Activated CD4-positive, CD25-positive, alpha-beta regulatory T cell treated with anti-CD3 and anti-CD28 coated beads, Interleukin-2, amount 50 U/mL, for 72 hours (primary cell): ENCODE measurements around the gene PHF12.
"Not testable (repeated sequence)": the region's sequence is repeated elsewhere in the genome, so short reads cannot be mapped to it uniquely, and the experiment has no call there.

ENCODE experiments used
- DNase-seq: peaks from one replicate; pipeline ENCODE4 v3.0.0; 2021

The PHF12 gene

DNA sequence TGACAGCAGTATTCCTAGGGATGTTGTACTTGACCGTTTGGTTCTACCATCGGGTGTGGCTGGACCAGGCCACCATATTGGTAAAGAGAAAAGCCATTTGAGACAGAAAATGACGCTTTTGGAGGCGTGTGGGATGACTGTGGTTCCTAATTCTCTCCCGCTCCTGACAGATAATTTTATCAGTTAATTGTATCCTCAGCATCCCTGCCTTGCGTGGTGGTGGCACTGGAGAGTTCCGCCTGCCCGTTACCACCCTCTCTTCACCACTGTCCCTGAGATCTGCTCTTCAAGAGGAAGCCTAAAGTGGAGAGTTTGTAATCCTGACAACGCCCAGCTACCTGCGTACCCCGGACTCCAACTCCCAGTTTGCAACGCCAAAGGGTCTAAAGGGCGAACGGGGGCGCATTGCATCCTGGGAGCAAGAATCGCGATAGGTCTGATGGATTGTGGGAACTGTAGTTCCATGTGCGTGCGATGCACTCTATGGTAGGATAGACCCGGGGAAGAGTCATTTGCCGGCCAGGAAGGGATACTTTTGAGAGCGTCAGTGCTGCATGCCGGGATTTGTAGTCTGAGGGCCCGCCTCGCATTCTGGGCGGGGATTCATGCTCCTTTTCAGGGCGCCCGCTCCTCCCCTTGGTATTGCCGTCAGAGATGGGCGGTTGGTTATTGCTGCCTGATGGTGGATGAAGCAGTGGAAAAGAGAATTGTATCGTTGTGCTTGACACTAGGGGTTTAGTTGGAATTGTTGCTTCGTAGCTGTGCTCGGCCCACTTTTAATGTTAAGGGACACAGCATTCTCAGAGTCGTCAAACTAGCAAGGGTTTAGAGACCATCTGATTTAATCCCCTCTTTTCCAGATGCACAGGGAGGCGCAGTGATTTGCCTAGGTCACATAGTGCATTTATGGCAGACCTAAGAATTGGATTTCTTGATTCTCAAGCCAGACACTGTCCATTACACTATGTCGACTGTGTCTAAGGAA is 965 bp upstream of the PHF12 start:
- DNase-seq, result peak; percentile 84

DNA sequence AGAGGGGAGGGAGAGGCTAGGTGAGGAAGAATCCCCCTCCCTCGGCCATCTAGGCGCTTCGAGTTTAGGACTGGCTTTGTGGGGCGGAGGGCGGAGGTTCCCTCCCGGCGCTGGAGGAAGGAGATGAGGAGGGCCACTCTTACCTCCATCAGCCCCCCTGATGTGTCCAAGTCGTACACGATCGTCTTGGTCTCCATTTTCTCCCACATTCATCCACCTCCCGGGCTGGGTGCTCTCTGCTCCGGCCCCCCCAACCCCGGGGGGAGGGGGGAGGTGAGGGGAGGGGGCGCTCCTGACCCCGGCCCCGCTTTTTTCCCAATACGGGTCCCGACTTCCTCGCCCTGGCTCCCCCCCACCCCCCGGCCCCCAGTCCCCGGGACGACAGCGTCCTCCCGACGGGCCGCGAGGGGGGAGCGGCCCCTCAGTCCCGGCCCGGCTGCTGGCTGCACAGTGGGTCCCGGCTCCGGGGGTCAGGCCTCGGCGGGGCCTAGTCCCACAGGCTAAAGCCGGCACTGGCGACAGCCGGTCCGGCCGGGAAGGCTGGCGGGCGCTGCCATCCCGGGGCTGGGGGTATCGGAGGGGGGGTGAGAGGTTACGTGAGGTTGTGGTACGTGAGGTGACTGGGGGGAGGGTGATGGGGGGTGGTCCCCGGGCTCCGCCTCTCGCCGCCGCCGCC is 428 bp downstream of the PHF12 start:
- peak; percentile 43 for DNase-seq

DNA sequence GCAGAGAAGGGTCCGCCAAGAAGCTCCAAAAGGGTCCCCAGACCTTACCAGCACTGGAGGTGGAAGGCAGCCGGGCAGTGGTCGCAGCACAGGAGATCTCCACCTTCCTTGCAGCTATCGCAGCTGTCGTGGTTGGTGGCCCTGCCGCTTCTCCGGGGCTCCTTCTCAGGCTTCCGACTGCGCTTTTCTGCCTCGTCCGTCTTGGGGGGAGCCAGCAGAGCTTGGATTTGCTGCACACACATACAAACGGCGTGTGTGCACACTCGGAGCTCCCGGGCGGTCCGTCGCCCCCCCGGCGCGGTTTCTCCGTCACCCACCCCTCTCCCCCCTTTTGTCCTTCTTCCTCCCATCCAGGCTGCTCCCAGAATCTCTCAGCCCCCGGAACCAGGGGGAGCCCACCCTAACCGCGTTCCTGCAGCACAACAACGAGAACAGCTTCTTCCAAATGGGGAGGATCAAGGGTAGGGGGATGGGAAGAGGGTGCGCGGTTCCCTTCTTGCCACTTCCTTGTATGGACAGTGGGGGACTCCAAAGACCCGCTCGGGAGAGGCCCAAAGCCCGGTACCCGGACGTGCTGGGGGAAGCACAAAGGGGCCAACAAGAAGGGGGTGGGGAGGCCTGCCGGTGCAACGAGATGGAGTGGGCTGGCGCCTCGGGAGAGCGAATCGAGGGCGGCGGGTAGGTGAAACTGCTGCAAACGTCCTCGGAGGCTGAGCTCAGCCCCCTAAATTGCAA is 1.1 kb downstream of the PHF12 start:
- DNase-seq, result peak; percentile 53

DNA sequence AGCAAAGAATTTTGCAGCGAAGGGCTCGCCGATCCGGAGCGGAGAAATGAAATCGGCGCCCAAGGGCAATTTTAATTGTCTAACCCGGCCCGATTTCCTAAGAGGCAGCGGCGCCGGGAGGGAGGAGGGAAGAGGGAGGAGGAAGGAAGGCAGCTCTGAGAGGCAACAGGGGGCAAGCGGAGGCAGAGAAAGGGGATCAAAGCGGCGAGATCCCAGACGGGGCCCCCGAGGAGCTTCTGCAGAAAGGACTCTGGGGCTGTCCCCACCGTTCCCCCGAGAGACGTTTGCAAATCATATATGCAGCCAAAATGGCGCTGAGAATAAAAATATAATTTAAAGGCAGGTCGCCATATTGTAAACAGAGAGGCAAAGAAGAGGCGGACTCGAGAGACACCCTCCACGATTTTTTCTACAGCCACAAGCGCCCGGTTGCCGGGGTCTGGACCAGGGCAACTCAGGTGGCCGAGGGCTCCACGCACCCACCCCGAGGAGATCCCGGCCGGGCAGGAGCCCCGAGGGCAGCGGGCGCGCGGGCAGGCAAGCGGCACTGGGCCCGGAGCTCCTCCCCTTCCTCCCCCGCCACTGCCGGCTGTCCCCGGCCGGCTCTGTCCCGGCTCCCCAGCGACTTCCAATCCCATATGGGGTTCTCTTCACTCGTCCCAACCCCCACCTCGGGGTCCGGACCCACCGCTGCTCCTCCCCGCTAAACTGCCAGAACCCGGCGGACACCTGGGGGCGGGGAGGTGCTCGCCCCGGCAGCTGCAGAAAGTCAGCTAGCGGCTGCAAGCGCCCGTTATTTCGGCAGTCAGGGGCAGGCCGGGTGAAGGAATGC is 1.9 kb downstream of the PHF12 start:
- peak; percentile 68 for DNase-seq

DNA sequence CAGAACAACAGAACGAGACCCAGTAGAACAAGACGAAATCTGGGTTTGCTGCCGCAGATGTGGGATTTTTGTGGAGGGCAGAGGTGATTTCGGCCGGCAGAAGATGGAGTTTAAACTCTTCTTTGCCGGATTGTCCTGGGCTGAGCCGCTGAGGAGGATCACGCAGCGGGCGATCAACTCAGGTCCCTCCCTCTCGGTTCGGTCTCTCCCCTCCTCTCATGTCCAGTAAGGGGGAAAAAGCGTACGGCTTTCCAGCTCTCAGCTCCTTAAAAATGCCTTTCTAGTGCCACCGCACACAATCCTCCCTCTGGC is 2.5 kb downstream of the PHF12 start:
- no peak for DNase-seq

DNA sequence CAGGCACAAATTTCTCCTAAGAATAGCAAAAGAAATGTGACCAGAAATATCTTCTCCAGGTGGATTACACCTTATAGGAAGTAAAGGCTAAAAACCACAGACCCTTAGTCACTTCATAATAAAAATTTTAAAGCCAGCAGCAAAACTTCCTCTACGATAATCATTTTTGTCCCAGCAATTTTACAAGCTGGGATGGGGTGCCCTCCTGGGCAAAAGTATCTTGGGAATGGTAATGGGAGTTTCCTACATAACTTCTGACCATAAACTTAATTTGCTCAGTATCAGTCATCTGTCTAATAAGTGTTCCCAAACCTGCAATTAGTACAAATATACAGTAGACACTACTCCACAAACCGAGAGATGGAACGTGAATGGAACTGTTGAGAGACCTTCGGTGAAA is 3.0 kb downstream of the PHF12 start:
- no peak for DNase-seq

DNA sequence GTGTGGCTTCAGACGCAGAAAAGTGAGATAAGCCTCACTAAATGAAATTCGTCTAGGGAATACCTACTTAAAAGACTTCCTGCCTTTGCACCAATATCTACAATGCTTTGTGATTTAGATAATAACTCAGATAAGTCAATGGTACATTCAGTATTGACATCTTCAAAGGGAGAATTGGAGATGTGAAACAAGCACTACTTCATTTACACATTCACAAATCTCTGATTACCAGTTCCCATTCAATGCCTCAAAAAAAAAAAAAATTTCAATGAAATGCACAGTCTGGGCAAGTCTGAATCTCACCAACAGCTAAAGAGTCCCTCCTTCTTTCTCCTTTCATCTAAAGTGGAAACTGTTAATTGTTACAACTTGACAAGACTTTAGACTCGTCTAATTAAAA is 3.7 kb downstream of the PHF12 start:
- no peak for DNase-seq

DNA sequence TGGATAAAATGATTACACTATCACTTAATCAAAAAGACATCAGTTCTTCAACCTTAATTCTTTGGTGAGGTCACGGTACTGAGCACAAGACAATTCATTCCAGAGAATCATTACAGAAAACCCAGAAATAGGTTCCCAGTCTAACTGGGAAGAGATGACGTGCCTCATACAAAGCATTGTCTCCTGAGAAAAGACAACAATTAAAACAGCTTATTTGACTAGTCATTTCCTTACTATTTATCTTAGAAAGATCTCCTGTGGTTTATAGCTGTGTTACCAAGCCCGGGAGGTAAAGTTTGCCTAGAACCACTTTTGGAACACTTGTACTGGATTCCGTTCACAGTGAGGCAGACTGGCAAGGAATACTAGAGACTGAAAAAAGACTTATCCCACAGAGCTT is 5.1 kb downstream of the PHF12 start:
- DNase-seq, result no peak

DNA sequence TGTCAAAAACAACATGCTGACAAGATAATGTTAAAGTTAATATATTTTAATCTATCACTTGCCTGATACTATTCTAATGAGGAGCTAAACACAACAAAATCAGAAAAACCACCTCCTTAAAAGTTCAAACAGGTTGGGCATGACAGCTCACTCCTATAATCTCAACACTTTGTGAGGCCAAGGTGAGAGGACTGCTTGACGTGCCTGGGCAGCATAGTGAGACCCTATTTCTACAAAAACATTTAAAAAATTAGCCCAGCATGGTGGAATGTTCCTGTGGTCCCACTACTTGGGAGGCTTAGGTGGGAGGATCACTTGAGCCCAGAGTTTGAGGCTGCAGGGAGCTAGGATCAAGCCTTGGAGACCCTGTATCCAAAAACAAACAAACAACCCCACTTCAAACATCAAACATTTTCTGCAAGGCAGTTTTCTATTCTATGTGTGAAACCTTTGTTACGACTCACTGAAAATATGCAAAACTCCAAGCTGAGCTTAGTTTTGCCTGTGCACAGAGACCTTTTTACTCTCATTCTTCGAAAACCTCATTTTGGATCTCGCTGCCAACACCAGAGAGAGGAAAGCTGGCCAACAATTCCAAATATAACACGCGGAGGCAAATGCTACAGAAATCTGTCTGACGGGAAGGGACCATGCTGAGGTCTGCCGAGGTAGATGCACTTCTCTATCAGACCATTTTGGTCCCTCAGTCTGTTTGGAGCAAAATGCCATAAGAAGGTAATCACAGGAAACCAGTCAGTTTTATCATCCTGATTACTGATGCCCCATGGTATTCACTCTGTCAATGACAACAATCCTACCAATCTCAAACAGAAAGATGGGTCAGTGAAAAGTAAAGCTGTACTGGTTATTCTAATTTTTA is 6.2 kb downstream of the PHF12 start:
- no peak for DNase-seq

DNA sequence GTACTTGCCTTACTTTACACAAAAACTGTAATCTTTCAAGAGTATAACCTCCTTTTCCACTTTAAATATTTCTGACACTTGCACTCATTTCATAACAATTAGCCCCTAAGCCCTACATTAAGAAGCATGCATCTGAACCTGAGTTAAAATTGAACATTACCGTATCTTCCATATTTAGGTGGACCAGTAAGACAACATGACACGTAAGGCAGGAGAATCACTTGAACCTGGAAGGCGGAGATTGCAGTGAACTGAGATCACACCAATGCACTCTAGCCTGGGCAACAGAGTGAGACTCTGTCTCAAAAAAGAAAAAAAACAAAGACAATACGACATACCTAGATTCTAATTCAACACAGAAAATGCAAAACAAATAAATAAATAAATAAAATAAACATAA is 7.0 kb downstream of the PHF12 start:
- no peak for DNase-seq

DNA sequence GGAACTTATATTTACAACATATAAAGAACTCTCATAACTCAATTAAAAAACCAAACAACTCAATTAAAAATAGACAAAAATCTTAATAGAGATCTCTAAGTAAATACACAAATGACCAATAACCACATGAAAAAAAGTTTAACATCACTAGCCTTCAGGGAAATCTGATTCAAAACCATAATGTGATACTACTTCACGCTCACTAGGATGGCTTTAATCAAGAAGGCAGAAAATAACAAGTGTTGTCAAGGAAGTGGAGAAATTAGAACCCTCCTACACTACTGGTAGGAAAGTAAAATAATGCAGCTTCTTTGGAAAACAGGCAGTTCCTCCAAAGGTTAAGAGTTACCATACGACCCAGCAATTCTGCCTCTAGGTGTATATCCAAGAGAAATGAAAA is 8.4 kb downstream of the PHF12 start:
- no peak for DNase-seq

DNA sequence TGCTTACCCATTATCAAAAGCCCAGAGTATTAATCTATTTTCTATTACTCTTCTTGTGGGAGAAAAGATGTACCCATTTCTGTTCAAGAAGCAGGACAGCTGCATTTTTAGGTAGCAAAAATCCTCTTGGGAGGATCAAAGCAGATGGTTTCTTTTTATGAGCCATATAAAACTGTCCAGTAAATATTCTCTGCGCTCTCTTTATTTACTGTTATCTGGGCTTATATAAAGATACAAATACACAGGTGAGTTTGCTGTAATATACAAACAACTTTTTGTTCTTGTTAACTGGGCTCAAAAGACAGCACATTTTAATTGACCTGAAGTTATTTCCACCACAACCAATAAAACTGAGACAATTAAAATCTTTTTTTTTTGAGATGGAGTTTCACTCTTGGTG is 10.1 kb downstream of the PHF12 start:
- no peak for DNase-seq

DNA sequence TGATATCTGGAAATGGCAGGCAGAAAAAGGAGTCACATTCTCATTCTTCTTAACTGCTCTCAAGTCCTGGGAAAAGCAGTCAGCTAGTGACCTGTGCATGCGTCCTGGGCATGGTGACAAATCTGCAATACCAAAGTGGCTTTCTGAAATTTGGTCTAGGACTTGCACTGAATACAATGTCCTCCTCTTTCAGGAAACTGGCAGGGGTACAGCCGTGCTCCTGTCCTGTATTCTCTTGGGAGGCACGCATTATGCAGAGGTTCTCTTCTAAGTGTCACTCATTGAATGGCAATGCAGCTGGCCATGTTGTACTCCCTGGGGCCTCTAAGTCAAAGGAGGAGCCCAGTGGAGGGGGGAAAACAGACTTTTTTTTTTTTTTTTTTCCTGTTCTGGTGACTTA is 10.6 kb downstream of the PHF12 start:
- no peak for DNase-seq

DNA sequence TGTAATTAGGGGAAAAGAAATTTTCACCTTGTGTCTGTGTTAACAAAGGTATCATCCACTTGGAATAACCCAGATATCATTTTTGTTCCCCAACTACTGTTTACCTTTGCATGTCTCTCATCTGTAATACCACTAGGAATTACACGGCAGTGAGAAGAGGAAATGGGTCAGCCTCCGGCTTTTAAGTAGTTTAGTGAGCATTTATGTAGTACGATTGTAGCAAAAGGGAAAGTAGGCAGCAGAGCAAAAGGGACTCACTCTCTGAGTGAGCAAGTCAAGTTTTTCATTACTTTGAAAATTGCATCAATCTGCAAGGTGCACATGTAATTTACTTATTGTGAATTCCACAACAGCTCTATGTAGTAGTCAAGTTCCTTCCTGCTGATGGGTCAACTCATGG is 11.2 kb downstream of the PHF12 start:
- DNase-seq, result no peak

DNA sequence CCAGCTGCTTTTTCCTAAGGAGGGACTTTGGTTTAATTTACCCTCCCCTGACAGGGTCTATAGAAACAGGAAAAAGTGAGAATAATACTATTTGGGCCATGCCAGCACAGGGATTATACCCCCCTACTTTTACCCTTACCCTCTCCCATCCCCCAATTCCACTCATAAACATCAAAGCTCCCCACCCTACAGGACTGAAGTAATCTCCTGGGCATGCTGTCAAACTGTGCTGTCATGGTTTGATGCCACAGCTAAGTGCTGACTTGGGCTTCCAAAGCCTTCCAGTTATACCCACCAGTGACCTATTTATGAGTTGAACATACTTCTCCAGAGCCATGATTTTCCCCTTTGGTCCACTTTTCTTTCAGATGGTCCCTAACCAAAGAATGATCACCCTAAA is 12.8 kb downstream of the PHF12 start:
- DNase-seq, result no peak

DNA sequence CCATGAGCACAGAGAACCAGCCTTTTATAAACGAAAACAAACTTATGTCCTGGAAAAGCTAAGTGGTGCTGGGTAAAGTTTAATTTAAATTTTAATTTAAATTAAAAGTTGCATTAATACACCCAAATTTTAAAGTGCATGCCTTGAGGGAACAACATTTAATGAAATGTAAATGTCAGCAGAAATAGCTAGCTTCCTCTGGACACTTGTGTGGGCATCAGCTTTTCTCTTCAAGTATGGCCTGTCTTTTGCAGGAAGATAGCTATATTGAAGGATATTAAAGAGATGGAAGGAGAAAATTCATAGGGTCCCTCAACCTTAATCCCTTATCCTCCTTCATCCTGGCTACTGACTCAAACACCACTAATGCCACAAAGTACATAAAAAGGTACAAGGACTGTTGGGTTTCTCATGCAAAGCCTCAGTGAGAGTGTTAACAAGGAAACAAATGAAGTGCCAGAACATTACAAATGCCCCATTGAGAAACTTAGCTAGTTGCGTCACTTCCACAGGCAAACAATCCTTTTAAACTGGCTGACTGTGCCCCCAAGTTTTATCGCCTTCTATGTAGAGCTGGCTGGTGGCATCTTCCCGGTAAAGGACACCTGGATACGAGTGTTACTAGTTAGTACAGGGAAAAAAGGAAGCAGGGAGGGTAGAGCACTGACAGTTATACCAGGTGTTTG is 14.1 kb downstream of the PHF12 start:
- DNase-seq, result no peak

DNA sequence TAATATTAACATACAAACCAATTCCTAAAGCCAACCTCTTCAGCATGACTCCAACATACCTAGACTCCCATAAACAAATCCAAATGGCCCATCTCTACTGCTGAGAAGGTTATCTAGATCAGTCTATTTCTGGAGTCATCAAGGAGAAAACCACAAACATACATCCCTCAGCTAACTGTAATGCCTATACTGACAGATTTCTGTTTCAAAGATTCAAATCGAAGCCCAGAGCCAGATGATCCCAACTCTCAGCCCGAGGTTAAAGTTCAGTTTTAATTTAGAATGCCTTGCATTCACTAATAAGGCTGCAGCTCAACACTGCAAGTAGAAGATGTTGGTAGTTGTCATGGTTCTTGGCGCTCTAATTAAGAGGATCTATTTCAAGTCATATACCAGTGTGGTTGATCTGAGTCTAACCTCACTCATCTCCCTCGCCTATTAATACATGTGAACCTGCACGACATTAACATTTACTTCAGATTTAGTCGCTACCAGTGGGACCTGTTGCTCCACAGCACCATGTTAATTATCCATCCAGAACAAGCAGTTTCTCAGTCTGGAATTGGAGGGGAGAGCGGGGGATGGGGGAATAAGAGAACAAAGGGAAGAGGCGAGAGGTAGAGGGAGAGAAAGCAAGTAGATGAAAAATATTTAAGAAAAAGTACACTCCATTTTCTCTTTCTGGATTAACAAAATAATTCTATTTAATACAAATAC is 15.4 kb downstream of the PHF12 start:
- no peak for DNase-seq

DNA sequence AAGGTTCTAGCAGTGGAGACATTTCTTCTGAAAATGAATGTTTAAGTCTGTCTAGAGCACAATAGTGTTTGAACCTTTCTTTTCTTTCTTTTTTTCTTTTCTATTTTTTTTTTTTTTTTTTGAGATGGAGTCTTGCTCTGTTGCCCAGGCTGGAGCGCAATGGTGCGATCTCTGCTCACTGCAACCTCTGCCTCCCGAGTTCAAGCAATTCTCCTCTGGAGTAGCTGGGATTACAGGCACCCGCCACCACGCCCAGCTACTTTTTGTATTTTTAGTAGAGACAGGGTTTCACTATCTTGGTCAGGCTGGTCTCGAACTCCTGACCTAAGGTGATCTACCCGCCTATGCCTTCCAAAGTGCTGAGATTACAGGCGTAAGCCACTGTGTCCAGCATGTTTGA is 16.8 kb downstream of the PHF12 start:
- not testable (repeated sequence) for DNase-seq

DNA sequence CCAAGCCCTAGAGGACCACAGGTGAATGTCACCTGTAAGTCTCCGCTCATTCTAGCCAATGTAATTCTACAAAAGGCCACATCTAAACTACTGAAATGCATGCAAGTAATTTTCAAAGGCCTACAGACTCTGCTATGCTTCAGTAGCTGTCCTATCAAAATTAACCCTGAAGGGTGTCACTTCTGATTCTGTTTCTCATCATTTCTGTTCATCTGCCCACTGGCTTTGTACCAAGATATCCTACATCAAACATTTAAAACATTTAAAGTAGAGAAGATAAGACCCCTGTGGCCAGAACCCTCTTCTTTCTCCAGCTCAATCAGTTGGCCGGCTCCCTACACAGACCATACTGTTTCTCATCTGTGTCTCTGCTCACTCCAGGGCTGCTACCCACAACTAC is 21.5 kb downstream of the PHF12 start:
- DNase-seq, result no peak

DNA sequence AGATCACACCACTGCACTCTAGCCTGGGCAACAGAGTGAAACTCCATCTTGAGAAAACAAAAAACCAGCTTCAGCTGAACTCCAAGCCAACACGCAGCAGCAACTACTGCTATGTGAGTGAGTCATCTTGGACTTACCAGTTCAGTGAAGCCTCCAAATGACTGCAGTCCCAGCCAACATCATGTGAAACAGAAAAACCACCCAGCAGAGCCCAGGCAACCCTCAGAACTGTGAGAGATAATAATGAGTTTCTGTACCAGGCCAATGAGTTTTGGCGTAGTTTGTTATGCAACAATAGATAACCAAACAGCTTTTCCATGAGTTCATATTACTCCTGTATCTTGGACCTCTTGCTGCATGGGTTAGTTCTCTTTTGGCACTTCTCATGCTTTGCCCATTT is 23.3 kb downstream of the PHF12 start:
- peak; percentile 37 for DNase-seq

DNA sequence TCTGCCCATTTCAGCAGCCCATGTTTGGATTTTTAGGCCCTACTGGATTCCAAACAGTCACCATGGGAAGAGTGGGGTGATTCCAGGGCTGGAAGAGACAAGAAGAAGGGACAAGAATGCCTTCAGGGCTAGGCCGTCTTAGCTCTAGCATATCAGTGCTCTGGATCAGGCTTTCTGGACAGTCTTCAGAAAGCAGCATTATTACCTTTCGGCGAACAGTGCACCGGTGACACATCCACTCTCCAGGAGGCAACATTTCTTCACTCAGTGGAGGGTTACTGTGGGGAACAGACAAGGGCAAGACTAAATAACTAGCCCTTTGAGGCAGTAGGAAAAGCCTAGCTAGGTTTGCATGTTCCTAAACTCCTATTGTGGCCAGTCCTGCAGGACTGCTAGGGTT is 24.5 kb downstream of the PHF12 start:
- no peak for DNase-seq
